ENCODE results near the gene CEACAM16.

CEACAM16 gene

GRCh38 chr19:44757735-44758505 is 59.0 kb downstream of the CEACAM16 start:
- DNase-seq (ENCODE audit: low spot score) = no peak
- FAIRE-seq = no peak

- no peak for FAIRE-seq
- DNase-seq (ENCODE audit: low spot score) = no peak
These were observed 59.6 kb downstream of the CEACAM16 start for GRCh38 chr19:44758596-44758995.

- DNase-seq (ENCODE audit: low spot score) (no peak), FAIRE-seq (no peak)
These were observed 60.3 kb downstream of the CEACAM16 start for GRCh38 chr19:44759083-44759804.
